Measurements from ENCODE around the gene SERPINI1. TPM values are rescaled to one million over a fixed set of nuclear protein-coding genes. Genes with fewer than 3 reads are reported as not detected.

The SERPINI1 gene
- total RNA-seq, 1 donor from 2014 or later = 66.2 TPM

DNA sequence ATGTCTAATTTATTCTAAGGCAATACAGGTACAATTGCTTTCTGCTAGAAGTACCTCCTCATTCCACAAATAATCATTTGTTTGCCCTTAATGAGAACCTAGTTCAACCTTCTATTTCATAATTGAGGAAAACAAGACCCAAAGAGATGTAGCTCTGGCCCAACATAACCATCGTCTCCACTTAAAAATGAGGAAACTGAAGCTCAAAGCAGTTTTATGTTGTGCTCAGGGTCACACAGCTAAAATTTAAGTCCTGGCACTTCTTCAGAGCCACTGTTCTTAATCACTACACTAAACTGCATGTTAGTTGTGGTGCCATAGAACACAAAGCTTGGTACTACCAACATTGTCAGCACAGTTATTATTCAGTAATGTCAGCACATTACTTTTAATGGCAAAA, 108.0 kb downstream of the SERPINI1 start:
- TF ChIP-seq CTCF (IDR thresholded peaks at IDR 0.05; ENCODE audit: partially characterized antibody, unreplicated experiment) = no peak

DNA sequence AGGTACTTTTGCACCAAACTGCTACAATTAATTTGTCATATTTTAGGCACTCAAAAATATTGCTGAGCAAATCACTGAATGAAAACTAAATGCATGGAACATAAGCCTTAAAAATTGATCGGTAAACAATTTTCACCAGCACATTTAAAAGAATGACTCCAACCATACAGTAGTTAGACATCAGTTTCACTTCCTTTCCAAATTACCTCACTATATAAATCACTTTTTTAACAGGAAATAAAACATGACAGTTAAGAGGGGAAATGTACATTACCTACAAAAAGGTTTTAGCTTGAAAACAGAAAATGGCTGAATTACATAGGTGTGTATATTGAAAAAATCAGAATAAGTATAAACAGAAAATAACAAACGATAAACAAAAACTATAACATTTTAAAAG, 108.4 kb downstream of the SERPINI1 start:
- H3K27me3 Mint-ChIP-seq (ENCODE audit: unreplicated experiment) = no peaks in the 10 kb centered on the region
- no peaks in the 10 kb centered on the region for H3K4me1 Mint-ChIP-seq (ENCODE audit: low read depth, unreplicated experiment)
- no peaks in the 10 kb centered on the region for H3K9me3 Mint-ChIP-seq (ENCODE audit: unreplicated experiment)
- no peak for TF ChIP-seq CTCF (IDR thresholded peaks at IDR 0.05; ENCODE audit: partially characterized antibody, unreplicated experiment)
- no peak for DNase-seq
- no peak overlapping the region for H3K4me3 Mint-ChIP-seq (ENCODE audit: unreplicated experiment)
- H3K36me3 Mint-ChIP-seq (ENCODE audit: unreplicated experiment) = no peaks in the 10 kb centered on the region
- H3K27ac Mint-ChIP-seq (ENCODE audit: unreplicated experiment) = no peak overlapping the region

More for the DNA sequence above, 108.0 kb downstream of the SERPINI1 start:
- Mint-ChIP-seq H3K9me3 (ENCODE audit: unreplicated experiment) (no peaks in the 10 kb centered on the region), H3K4me3 (ENCODE audit: unreplicated experiment) (no peak overlapping the region), H3K4me1 (ENCODE audit: low read depth, unreplicated experiment) (no peaks in the 10 kb centered on the region), H3K27me3 (ENCODE audit: unreplicated experiment) (no peaks in the 10 kb centered on the region), H3K27ac (ENCODE audit: unreplicated experiment) (no peak overlapping the region), H3K36me3 (ENCODE audit: unreplicated experiment) (no peaks in the 10 kb centered on the region)
- DNase-seq = no peak

- Mint-ChIP-seq H3K9me3 (ENCODE audit: unreplicated experiment) (no peaks in the 10 kb centered on the region), H3K27me3 (ENCODE audit: unreplicated experiment) (no peaks in the 10 kb centered on the region), H3K36me3 (ENCODE audit: unreplicated experiment) (no peaks in the 10 kb centered on the region), H3K27ac (ENCODE audit: unreplicated experiment) (no peak overlapping the region), H3K4me3 (ENCODE audit: unreplicated experiment) (no peak overlapping the region), H3K4me1 (ENCODE audit: low read depth, unreplicated experiment) (no peaks in the 10 kb centered on the region)
- no peak for DNase-seq
- TF ChIP-seq CTCF (IDR thresholded peaks at IDR 0.05; ENCODE audit: partially characterized antibody, unreplicated experiment) = no peak
These were observed 109.0 kb downstream of the SERPINI1 start for GRCh38 chr3:167844528-167844927.

DNA sequence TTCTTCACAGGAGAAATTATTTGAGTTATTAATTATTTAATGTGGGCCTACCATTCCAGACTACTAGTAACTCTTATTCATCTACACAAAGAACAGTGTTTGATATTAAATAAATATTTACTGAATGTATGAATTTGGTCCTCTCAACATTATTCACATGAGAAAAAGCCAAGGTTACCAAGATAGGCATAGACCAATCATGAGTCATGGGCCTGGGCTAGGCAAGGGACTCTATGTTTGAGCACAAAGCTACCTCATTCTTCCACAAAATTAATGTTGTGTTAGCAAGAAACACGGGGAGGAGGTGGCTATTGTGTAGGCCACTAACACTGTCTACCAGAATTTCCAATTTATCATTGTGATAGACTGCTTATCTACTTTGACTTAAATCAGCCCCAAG, 115.7 kb downstream of the SERPINI1 start:
- Mint-ChIP-seq H3K27me3 (ENCODE audit: unreplicated experiment) (no peaks in the 10 kb centered on the region), H3K4me1 (ENCODE audit: low read depth, unreplicated experiment) (no peaks in the 10 kb centered on the region), H3K27ac (ENCODE audit: unreplicated experiment) (no peak overlapping the region), H3K36me3 (ENCODE audit: unreplicated experiment) (no peaks in the 10 kb centered on the region), H3K4me3 (ENCODE audit: unreplicated experiment) (no peak overlapping the region), H3K9me3 (ENCODE audit: unreplicated experiment) (no peaks in the 10 kb centered on the region)
- DNase-seq = no peak
- TF ChIP-seq CTCF (IDR thresholded peaks at IDR 0.05; ENCODE audit: partially characterized antibody, unreplicated experiment) = no peak

DNA sequence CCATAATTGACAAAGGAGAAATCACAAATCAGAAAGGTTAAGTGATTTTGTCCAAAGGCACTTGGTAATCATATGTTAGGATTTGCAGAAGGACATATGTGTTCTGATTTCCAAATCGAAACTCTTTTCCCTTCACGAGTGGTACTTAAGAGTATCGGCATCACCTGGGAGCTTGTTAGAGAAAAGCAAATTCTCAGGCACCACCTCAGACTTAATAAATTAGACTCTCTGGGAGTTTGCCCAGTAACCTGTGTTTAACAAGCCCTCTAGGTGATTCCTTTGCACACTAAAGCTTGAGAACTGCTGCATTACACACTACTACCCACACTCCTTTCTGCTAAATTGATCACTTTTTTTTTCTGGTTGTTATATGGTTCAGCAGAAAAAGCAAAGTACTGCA, 116.2 kb downstream of the SERPINI1 start:
- DNase-seq = no peak
- H3K27me3 Mint-ChIP-seq (ENCODE audit: unreplicated experiment) = no peaks in the 10 kb centered on the region
- H3K4me1 Mint-ChIP-seq (ENCODE audit: low read depth, unreplicated experiment) = no peaks in the 10 kb centered on the region
- no peaks in the 10 kb centered on the region for H3K9me3 Mint-ChIP-seq (ENCODE audit: unreplicated experiment)
- no peak overlapping the region for H3K27ac Mint-ChIP-seq (ENCODE audit: unreplicated experiment)
- TF ChIP-seq CTCF (IDR thresholded peaks at IDR 0.05; ENCODE audit: partially characterized antibody, unreplicated experiment) = no peak
- H3K36me3 Mint-ChIP-seq (ENCODE audit: unreplicated experiment) = no peaks in the 10 kb centered on the region
- H3K4me3 Mint-ChIP-seq (ENCODE audit: unreplicated experiment) = no peak overlapping the region
